Kidney tubule cell (primary cell): Measurements from ENCODE around the gene TUBB8B.
"Not testable (repeated sequence)": the region's sequence is repeated elsewhere in the genome, so short reads cannot be mapped to it uniquely, and the experiment has no call there.

Source experiments
- DNase-seq: peaks from one replicate; pipeline ENCODE4 v3.0.0-alpha.2; 2018; ENCODE audit warnings: low spot score

The TUBB8B gene

GRCh38 chr18:12773-13172 is 36.6 kb downstream of the TUBB8B start:
- not testable (repeated sequence) for DNase-seq

GRCh38 chr18:11383-12274 is 37.8 kb downstream of the TUBB8B start:
- not testable (repeated sequence) for DNase-seq

DNA sequence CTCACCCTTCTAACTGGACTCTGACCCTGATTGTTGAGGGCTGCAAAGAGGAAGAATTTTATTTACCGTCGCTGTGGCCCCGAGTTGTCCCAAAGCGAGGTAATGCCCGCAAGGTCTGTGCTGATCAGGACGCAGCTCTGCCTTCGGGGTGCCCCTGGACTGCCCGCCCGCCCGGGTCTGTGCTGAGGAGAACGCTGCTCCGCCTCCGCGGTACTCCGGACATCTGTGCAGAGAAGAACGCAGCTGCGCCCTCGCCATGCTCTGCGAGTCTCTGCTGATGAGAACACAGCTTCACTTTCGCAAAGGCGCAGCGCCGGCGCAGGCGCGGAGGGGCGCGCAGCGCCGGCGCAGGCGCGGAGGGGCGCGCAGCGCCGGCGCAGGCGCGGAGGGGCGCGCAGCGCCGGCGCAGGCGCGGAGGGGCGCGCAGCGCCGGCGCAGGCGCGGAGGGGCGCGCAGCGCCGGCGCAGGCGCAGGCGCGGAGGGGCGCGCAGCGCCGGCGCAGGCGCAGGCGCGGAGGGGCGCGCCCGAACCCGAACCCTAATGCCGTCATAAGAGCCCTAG is 38.7 kb downstream of the TUBB8B start:
- not testable (repeated sequence) for DNase-seq

DNA sequence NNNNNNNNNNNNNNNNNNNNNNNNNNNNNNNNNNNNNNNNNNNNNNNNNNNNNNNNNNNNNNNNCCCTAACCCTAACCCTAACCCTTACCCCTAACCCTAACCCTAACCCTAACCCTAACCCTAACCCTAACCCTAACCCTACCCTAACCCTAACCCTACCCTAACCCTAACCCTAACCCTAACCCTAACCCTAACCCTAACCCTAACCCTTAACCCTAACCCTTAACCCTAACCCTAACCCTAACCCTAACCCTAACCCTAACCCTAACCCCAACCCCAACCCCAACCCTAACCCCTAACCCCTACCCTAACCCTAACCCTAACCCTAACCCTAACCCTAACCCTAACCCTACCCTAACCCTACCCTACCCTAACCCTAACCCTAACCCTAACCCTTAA is 39.5 kb downstream of the TUBB8B start:
- DNase-seq: not testable (repeated sequence)
